ENCODE measurements around the gene XKRX.

DNA sequence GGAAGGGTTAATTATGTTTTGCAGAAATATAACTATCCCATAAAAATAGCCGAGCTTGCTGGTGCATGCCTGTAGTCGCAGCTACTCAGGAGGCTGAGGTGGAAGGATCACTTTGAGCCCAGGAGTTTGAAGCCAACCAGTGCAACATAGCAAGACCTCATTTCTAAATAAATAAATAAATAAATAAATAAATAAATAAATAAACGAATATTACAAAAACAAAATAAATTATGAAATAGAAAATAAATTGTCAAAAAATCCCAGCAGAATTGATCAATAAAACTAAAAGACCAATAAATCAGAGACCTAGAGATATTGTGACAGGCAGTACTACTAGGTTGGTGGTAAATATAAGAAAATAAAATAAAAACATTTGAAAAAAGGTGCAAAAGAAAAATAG is 34.1 kb upstream of the XKRX start:
- TF ChIP-seq FOXM1 (IDR thresholded peaks at IDR 0.05; ENCODE audit: borderline replicate concordance, low read depth), result no peak
- no peak for TF ChIP-seq ZBTB7A (IDR thresholded peaks at IDR 0.05; ENCODE audit: low read depth)
- TF ChIP-seq, protein P1, sequence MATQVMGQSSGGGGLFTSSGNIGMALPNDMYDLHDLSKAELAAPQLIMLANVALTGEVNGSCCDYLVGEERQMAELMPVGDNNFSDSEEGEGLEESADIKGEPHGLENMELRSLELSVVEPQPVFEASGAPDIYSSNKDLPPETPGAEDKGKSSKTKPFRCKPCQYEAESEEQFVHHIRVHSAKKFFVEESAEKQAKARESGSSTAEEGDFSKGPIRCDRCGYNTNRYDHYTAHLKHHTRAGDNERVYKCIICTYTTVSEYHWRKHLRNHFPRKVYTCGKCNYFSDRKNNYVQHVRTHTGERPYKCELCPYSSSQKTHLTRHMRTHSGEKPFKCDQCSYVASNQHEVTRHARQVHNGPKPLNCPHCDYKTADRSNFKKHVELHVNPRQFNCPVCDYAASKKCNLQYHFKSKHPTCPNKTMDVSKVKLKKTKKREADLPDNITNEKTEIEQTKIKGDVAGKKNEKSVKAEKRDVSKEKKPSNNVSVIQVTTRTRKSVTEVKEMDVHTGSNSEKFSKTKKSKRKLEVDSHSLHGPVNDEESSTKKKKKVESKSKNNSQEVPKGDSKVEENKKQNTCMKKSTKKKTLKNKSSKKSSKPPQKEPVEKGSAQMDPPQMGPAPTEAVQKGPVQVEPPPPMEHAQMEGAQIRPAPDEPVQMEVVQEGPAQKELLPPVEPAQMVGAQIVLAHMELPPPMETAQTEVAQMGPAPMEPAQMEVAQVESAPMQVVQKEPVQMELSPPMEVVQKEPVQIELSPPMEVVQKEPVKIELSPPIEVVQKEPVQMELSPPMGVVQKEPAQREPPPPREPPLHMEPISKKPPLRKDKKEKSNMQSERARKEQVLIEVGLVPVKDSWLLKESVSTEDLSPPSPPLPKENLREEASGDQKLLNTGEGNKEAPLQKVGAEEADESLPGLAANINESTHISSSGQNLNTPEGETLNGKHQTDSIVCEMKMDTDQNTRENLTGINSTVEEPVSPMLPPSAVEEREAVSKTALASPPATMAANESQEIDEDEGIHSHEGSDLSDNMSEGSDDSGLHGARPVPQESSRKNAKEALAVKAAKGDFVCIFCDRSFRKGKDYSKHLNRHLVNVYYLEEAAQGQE (IDR thresholded peaks at IDR 0.05; ENCODE audit: low read depth), result no peak
